Stimulated activated CD4-positive, alpha-beta T cell treated with anti-CD3 and anti-CD28 coated beads, Interleukin-4, amount 100 ng/mL, for 24 hours (primary cell): ENCODE measurements around the gene CARNS1.
"Not testable (repeated sequence)": the region's sequence is repeated elsewhere in the genome, so short reads cannot be mapped to it uniquely, and the experiment has no call there.

Experiments
- DNase-seq: peaks from one replicate; pipeline ENCODE4 v3.0.0-alpha.2; 2020

CARNS1 gene

DNA sequence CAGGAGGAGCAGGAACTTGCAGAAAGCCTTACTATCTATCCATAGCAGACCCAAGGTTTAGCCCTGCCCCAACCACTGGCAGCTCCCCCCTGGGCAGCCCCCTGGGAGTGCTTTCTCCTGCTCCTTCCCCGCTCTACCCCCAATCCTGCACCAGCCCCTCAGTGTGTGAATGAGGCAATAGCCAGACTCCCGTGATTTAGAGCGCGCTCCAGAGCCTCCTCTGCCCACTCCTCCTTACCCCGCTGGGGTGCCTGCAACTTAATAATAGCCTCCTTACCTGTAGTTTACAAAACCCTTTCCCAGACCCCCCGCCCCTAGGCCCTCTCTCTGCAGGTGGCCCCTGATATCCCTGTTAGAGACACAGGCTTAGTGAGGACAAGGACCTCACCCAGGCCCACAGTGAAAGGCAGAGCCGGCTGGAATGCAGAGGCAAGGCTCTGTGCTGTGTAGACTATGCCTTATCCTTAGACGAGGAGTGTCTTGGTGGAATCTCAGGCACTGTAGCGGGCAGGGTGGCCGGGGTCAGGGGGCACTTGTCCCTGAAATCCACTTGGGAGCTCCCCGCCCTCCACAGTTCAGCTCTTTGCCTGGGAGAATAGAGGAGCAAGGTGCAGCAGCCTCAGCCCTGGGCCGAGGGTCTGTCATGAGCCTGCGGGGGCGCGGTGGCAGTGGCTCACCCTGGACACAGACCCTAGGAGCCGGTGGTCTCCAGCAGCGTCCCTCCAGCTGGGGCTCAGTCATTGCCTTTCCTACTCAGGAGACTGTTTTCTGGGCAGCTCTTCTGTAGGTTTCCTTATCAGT is 4.3 kb upstream of the CARNS1 start:
- DNase-seq: no peak

- DNase-seq: no peak
Measured at GRCh38 chr11:67411785-67412152, 3.7 kb upstream of the CARNS1 start.

GRCh38 chr11:67412495-67413179 is 2.8 kb upstream of the CARNS1 start:
- DNase-seq: no peak

DNA sequence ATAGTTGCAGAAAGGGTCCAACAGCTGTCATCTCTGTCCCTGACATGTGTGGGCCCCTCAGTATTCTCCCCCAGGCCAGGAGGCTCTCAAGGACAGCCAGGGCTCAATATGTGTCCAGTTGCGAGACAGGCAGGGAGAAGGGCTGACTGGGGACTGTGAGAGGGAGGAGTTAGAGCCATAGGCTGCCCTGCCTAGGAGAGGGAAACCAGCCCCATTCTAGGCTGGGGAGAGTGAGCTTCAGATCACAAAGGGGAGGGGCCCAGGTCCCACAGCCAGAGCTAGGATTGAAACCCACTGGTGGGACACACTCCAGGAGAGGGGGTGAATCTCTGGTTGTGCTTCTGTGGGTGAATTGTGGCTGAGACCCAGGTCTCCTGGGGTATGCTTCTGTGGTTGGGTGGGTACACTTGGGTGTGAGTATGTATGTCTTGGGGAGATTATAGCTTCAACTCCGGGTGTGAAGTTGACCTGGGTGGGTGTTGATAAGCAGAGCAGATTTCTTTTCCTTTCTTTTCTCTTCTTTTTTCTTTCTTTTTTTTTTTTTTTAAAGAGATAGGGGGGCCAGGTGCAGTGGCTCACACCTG is 2.1 kb upstream of the CARNS1 start:
- DNase-seq: no peak

DNA sequence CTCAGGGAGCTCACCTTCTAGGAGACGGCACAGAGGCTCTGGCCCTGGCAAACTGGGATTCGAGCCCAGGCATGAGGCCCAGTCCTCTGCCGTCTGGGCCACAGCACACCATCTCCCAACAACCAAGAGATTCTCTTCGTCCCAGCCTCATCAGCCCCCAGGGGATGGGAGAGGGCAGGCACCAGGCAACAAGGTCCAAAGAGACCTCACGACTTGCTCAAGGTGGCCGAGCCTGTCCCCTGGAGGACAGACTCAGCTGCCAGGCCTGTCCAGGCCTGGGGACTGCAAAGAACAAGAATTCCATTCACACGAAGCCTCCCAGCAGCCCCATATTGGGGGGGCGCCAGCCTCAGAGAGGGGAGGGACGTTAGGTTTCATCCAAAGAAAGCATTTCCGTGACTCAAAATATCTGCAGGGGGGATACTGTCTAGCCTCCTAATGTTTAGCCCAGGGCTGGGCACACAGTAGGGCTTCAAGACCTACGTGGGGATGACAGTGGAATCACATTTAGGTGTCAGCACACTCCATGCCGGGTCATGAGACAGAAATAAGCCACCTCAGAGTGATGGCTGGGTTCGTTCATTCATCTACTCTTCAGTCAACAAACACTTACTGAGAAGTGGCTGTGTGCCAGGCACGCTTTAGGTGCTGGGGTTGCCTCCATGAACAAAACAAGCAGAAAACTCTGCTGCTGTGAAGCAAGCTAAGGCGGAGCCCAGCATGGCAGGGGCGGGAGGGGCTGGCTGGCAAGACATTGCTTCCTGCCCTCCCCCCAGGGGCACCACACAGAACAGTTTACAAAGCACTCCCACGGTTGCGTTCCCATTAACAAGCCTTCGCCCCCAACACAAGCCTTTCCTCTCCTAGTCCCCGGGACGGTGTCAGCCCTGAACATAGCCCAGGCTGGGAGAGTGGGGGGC is 1.2 kb downstream of the CARNS1 start:
- DNase-seq: peak; percentile 67

DNA sequence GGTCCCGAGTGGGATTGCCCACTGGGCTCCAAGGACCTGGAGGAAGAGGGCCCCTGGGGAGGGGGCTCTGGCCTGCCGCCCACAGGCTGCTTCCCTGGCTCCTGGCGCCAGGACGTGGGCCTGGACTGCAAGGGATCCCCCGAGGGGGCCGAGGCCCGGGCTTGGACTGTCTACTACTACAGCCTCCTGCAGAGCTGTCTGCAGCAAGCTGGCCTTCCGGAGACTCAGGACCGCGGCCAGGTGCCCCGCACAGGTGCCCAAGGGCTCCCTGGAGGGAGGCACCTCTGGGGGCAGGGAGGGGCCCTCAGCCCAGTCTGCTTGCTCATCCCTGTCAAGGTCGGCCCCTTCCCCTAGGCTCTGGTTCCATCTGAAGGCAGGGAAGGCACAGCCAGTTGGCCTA is 1.9 kb downstream of the CARNS1 start:
- DNase-seq: no peak

DNA sequence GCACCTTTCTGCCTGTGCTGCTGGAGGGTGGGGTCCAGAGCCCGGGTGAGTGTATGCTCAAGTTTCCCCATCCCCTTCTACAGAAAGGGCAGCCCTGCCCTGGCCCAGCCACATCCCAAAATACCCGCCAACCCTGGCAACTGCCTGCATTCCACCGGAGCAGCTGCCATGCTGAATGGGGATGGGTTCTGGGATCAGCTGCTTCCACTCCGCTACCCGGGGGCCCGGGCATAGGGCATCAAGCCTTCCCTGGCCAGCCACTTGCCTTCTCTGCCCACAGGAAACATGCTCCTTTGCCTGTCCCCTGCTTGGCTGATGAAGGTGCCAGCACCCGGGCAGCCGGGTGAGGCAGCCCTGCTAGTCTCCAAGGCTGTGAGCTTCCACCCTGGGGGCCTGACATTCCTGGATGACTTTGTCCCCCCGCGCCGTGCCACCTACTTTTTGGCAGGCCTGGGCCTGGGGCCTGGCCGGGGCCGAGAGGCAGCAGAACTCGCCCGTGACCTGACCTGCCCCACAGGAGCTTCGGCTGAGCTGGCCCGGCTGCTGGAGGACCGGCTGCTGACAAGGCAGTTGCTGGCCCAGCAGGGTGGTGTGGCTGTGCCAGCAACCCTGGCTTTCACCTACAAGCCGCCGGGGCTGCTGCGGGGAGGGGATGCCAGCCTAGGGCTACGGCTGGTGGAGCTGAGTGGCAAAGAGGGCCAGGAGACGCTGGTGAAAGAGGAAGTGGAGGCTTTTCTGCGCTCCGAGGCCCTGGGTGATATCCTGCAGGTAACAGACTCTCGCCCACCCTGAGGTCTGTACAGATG is 3.2 kb downstream of the CARNS1 start:
- DNase-seq: peak; percentile 30

GRCh38 chr11:67419325-67420049 is 4.0 kb downstream of the CARNS1 start:
- DNase-seq: no peak

- no peak for DNase-seq
Measured at GRCh38 chr11:67420147-67420645, 4.7 kb downstream of the CARNS1 start.

DNA sequence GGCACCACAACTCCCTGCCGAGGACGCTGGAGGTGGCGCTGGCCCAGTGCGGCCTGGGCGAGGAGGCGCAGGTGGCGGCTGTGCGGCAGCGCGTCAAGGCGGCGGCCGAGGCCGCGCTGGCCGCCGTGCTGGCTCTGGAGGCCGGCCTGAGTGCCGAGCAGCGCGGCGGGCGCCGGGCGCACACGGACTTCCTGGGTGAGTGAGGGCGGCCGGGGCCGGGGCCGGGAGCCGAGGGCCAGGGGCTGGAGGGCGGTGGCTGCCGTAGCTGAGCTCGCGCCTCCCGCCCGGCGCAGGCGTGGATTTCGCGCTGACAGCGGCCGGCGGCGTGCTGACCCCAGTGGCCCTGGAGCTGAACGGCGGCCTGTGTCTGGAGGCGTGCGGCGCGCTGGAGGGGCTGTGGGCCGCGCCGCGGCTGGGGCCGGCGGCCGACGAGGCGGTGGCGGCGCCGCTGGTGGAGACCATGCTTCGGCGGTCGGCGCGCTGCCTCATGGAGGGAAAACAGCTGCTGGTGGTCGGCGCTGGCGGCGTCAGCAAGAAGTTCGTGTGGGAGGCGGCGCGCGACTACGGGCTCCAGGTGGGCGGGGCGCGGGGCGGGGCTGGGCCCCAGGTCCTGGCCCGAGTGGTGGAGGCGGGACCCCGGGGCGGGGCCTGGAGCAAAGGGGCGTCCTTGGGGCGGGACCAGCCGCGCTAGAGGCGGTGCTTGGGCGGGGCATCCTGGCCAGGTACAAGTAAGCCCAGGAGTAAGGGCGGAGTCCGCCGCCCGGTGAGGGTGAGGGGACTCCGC is 5.4 kb downstream of the CARNS1 start:
- DNase-seq: peak; percentile 97

DNA sequence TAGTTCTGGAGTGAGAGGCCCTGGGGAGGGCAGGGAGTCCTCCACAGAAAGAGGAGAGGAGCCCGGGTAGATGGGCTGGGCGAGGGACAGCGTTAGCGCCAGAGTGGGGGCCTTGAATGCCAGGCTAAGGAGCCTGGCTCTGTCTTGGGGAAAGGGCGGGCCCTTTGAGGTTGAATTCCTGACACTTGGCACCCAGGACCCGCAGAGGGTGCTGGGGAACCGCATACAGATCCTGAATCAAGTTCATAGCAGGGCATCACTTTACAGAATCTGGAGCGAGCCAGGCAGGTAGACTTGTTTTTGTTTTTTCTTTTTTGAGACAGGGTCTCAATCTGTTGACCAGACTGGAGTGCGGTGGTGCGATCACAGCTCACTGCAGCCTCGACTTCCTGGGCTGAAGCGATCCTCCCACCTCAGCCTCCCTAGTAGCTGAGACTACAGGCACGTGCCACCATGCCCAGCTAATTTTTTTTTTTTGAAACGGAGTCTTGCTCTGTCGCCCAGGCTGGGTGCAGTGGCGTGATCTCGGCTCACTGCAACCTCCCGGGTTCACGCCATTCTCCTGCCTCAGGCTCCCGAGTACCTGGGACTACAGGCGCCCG is 6.1 kb downstream of the CARNS1 start:
- DNase-seq: no peak

- no peak for DNase-seq
Measured at GRCh38 chr11:67422891-67423290, 7.4 kb downstream of the CARNS1 start.

- DNase-seq: no peak
Measured at GRCh38 chr11:67423466-67423865, 8.0 kb downstream of the CARNS1 start.

DNA sequence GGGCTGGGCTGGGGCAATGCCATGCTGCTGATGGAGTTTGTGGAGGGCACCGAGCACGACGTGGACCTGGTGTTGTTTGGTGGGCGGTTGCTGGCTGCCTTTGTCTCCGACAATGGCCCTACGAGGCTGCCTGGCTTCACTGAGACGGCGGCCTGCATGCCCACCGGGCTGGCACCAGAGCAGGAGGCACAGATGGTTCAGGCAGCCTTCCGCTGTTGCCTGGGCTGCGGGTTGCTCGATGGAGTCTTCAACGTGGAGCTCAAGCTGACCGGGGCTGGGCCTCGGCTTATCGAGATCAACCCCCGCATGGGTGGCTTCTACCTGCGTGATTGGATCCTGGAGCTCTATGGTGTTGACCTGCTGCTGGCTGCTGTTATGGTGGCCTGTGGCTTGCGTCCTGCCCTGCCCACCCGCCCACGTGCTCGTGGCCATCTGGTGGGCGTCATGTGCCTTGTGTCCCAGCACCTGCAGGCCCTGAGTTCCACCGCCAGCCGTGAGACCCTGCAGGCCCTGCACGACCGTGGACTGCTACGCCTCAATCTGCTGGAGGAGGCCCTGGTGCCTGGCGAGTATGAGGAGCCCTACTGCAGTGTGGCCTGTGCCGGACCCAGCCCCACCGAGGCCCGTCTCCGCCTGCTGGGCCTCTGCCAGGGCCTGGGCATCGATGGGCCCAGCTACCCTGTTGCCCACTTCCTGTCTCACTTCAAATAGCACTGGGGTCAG is 8.6 kb downstream of the CARNS1 start:
- no peak for DNase-seq

- not testable (repeated sequence) for DNase-seq
Measured at GRCh38 chr11:67427364-67427859, 11.9 kb downstream of the CARNS1 start.

- DNase-seq: peak; percentile 99
Measured at GRCh38 chr11:67428052-67429001, 12.8 kb downstream of the CARNS1 start, which contains the start of gene RPS6KB2. Gene RPS6KB2, plus strand, starts transcription at chr11:67428494. Its CDS starts 52 bp downstream, at chr11:67428546.

DNA sequence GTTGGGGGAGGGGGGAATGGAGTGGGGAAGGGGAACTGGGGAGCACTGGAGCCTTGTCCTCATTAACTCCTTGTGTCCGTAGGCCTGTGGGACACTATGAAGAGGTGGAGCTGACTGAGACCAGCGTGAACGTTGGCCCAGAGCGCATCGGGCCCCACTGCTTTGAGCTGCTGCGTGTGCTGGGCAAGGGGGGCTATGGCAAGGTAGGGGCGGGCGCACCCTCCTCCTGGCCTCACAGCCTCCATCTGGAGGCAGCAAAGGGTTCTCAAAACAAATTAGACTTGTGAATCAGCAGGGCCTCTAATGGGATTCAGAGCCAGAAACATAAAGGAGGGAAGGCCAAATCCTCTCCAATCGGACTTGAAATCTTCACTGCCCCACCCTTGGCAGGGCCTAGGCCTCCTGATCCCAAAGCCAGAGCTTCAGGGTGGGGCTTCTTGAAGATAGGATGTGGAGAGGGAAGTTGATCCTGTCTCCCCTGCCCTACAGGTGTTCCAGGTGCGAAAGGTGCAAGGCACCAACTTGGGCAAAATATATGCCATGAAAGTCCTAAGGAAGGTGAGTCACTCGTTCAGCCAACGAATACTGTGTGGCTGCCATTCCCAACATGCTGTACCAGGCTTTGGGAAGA is 13.7 kb downstream of the CARNS1 start:
- DNase-seq: no peak
